Medulla oblongata (tissue), 1 donor: ENCODE results near the gene NAP1L1.

ENCODE experiments used
- DNase-seq: peaks from one replicate; pipeline ENCODE4 v3.0.0-alpha.2; 2015; ENCODE audit errors: extremely low spot score

NAP1L1 gene

GRCh38 chr12:76084863-76085519 lies 506 bp upstream of the NAP1L1 start:
- peak; percentile 89 for DNase-seq

GRCh38 chr12:76083246-76083903 lies 1.1 kb downstream of the NAP1L1 start:
- no peak for DNase-seq

DNA sequence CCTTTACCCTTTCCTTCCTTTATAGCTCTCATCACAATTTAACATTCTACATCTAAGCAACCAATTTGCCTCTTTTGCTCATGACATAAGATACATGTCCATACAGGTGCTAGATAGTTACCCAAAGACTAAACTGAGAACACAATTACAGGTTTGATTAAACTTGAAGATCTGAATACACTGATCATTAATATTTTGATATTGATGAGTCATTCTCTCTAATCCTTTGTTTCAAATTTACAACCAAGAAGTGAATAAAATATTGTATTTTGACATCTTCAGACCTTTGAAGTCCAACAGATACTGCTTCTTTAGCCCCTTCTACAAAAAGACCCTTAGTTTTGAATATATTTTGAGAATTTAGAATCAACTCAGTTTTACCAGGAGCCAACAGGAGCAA lies 2.6 kb downstream of the NAP1L1 start:
- DNase-seq, result no peak

DNA sequence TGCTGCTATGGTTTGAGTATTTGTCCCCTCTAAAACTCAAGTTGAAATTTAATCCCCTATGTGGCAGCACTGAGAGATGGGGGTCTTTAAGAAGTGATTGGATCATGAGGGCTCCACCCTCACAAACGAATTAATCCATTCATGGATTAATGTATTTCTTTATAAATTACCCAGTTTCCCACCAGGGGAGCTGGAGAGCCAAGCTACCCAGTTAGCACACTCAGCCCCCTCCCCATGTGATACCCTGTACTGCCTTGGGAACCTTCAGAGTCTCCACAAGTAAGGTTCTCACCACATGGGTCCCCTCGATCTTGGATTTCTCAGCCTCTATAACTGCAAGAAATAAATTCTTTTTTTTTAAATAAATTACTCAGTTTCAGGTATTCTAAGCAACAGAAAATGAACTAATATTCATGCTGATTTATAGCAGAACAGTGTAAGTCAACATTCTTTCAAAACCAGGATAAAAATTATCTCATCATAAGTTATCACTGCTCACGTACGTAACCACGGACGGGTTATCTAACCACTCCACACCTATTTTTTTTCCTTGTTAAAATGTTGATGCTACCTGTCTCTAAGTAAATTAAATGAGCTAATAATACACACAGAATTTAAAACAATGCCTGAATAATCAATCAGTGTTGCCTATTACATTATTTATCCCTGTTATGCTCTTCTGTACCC lies 3.6 kb downstream of the NAP1L1 start:
- no peak for DNase-seq

DNA sequence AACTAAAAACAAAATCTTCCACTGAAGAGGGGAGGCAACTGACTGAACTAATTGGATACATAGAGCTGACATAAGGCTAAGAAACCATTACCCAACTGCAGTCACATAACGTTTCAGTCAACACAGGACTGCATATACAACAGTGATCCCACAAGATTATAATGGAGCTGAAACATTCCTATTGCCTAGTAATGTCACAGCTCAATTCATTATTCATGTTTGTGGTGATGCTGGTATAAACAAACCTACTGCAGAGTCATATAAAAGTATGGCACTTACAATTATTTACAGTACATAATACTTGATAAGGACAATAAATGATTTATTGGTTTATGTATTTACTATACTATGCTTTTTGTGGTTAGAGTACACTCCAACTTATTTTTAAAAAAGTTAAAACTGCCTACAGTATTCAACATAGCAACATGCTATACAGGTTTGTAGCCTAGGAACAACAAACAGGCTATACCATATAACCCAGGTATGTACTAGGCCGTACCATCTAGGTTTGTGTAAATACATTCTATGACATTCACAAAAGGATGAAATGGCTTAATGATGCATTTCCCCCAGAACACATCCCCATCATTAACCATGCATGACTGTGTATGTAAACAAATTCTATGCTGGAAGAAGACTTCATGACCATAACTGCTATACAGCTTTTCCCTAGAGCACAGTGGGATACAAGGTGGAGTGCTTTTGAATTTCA lies 4.3 kb downstream of the NAP1L1 start:
- DNase-seq, result no peak

DNA sequence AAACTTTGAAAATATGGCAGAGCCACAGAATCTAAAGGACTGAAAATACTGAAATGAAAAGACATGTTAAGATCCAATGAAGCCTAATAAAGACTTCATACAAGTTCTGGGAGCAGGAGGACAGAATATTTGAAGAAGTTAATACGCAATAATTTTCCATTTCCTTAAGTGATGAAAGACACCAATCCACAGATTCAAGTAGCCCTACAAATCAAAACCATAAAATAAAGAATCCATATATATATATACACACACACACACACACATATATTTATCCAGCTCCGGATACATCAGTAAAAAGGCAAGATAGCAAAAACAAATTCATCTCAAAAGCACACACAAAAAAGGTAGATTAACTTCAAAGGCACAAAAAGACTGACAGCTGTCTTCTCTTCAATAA lies 5.7 kb downstream of the NAP1L1 start:
- DNase-seq, result no peak

DNA sequence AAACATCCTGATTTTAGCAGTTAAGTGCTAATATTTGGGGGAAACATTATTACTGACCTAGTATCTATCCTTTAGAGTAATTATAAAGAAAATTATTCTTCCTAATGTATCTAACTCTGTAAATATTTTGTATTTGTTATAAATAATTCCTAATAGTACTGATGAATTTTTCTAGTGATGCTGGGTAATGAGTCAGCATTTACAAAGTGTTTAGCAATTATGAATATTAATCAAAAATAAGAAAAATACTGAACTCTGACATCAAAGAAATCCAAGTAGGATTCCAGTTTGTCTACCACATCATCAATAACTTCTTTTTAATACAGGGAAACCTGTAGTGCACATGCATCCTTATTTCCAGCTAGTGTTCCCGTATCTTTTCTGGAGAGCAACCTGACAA lies 9.0 kb downstream of the NAP1L1 start:
- DNase-seq, result no peak

DNA sequence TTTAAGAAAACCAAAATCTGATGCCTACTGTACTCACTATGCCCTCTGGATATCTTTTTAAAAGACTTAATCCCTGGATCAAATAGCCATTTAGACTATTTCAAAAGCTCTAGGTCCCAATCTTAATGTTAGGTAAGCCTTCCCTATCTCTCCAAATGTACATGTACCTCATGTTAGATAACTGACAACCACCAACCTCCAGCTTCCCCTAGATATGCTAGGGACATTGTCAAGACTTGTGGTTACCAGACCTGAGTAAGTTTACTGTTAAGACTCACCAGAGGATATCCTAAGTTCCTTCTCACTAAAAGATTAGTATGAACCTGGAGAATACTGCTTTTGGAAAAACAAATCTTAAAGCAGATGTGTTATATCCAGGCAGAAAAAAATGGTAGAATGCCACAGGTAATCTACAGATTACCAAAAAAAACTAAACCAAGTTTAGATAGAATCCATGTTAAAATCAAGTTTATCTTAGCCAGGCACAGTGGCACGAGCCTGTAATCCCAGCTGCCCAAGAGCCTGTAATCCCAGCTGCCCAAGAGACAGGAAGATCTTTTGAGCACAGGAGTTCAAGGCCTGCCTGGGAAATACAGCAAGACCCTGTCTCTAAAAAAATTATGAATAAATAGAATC lies 9.7 kb downstream of the NAP1L1 start:
- no peak for DNase-seq

DNA sequence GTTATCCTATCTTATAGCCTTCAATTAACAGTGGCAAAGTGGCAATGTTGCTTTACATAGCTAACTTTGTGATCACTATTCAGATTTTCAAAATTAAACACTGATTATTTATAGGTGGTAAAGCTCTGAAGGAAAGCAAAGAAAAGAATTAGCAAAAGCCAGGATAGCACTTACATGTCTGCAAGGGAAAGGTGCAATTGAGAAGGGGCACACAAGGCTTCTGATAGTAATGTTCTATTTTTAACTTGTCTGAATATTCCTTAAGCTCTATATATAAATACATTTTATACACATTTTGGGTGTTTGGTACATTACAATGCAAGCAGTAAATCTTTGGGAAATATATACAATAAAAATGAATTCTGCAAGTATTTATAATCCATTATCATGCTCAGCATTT lies 10.9 kb downstream of the NAP1L1 start:
- DNase-seq, result no peak

- DNase-seq, result no peak
Observed at GRCh38 chr12:76072568-76072967, 11.9 kb downstream of the NAP1L1 start.

DNA sequence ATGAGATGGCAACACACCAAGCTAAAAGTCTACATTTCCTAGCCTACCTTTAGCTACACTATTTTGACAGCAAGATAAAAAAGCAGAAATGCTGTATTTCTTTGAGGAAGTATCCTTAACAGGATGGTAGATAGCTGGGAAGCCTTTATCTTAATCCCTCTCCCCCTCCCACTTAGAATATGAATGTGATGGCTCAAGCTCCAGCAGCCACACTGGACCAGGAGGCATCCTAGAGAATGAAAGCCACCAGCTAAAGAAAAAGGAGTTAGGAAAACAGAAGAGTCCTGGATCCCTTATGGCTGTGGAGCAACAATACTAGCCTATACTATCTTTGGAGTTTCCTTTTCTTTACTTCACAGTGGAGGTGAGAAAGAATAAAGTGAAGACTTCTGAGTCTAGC lies 15.1 kb downstream of the NAP1L1 start:
- no peak for DNase-seq

GRCh38 chr12:76065917-76066316 lies 18.6 kb downstream of the NAP1L1 start:
- DNase-seq, result no peak

- no peak for DNase-seq
Observed at GRCh38 chr12:76064904-76065303, 19.6 kb downstream of the NAP1L1 start.

GRCh38 chr12:76060111-76060510 lies 24.4 kb downstream of the NAP1L1 start:
- no peak for DNase-seq

GRCh38 chr12:76057326-76057725 lies 27.2 kb downstream of the NAP1L1 start:
- DNase-seq, result no peak

DNA sequence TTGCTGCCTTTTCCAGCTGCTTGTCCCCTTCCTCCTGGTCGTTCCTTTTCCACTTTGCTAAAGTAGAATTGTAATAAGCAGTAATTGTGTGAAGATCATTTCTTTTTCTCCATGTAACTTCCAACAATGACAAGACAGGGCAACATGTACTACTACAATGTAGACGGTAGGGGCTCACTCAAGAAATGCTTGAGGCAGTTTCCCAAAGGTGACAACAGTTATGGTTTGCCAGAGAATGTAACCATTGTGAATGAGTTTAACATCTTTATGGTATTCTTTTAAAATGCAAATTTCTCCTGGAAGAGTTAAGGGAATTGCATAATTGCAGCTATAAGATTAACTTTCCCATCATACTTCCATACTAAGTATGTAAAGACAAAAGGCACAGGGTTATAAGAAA lies 29.1 kb downstream of the NAP1L1 start:
- DNase-seq, result no peak

DNA sequence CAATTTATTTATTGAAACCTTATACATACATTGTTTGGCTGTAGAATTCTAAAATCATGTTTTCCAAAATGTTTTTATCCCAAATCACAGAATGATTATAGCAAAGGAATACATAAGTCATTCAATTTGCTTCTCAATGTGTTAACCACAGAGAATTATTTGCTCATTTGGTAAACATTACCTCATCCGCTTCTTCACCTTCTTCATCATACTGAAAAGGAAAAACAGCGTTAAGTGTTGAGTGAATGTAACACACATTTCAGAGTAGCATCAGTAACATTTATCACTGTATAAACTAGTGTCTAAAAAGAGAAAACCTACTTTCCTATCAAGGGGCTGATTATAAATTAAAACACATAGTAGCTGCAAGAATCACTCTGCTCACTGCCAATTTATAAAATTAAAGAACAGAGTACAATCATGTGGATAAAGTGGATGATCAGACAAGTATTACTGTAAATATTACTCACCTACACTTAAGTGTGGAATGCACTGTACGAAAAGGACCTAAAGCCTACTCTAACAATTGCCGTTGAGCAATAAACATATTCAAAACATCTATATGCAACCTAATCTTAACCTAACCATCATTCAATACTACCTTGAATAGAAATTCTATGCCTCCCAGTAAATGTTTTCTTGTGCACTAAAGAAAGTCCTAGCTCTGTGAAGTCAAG lies 34.8 kb downstream of the NAP1L1 start:
- DNase-seq, result no peak

DNA sequence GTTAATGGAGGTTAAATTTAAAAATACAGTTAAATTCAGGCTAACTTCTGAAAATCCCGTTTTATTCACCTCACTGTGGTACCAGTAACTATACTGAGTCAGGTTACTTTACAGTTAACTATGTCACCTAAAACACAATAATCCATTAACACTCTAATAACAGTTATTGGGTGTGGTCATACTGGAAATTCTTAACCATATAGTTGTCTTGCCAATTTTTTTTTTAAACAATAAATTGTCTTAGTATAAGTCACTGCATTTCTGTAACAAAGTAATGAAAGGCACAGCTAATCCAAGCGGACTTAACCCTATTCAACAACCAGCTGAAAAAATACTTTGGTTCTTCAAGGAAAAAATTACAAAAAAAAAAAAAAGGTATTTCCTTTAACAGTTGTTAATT lies 36.7 kb downstream of the NAP1L1 start:
- DNase-seq, result no peak

- no peak for DNase-seq
Observed at GRCh38 chr12:76047060-76047459, 37.4 kb downstream of the NAP1L1 start.

DNA sequence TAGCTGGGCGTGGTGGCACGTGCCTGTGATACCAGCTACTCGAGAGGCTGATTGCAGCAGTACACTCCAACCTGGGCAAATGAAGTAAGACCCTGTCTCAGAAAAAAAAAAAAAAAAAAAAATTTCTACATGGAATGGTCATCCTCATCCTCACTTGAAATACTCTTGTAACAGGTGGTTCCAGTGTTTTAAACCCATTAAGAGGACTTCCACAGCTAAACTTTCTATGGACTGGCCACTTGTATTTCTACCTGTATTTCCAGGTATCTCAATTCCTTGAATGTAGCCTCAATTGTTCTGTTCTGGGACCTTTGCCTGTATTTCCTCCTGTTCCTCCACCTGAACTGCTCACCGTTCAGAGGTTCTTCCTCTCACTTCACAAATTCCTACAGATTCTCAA lies 41.1 kb downstream of the NAP1L1 start:
- DNase-seq, result no peak

DNA sequence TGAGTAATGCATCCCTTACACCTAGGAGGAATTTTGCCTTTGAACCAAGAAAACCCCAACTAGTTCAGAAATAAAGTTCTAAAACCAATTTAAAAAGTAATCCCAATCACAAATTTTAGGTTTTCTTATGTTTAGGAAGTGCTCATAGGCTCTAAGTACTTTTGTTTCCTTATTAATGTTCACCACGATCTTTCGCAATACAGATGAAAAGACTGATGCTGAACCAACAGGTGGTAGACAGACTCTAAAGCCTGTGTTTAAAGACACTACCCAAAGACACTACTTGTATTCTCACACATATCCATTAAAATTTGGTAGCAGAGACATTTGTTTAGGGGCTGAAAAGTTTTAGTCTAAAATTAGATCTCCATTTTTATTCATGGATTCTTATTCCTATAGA lies 42.3 kb downstream of the NAP1L1 start:
- DNase-seq, result no peak

DNA sequence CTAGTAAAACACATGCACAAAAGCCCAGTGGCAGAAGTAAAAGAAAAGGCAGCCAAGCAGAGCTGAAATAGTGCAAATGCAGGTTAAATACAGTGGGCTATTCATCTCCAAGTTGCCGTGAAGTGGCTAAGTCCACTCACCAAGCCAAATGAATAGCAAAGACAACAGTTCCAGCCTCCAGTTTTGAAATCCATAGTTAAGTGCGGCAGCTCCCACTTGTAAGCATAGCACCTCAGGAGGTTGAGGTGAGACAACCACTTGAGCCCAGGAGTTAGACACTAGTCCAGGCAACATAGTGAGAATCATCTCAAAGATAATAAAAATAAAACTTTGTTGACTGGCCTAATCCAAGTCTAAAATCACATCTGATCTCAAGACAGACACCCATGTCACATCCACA lies 43.1 kb downstream of the NAP1L1 start:
- DNase-seq, result no peak
